Measurements from ENCODE around the gene SVEP1. TPM values are rescaled to one million over a fixed set of nuclear protein-coding genes. Genes with fewer than 3 reads are reported as not detected.

The SVEP1 gene
- total RNA-seq, 1 experiment from 2014 or later: 0.04 TPM

GRCh38 chr9:110447476-110447875, 132.1 kb downstream of the SVEP1 start:
- BruUV-seq (replicated peaks): no TSS peak
- ATAC-seq: no peak
- POLR2A ChIA-PET (ENCODE audit: unreplicated experiment): no interaction called here

GRCh38 chr9:110446171-110446570, 133.4 kb downstream of the SVEP1 start:
- Histone ChIP-seq H3K27ac (ENCODE audit: low read length) (no peak overlapping the region), H3K36me3 (ENCODE audit: low read depth, low read length) (no peaks in the 10 kb centered on the region), H3K4me3 (ENCODE audit: low read length) (no peak overlapping the region), H3K9me3 (ENCODE audit: low read length) (no peaks in the 10 kb centered on the region), H2AFZ (ENCODE audit: low read length) (no peak overlapping the region), H4K20me1 (ENCODE audit: low read length) (no peaks in the 10 kb centered on the region), H3K4me2 (ENCODE audit: low read length) (no peak overlapping the region), H3K79me2 (ENCODE audit: low read length) (no peaks in the 10 kb centered on the region), H3K4me1 (ENCODE audit: insufficient read depth, low read length) (no peaks in the 10 kb centered on the region; the same call in 1 of the 2 replicates), H3F3A (ENCODE audit: low read length, unreplicated experiment) (no peaks in the 10 kb centered on the region), H3K9ac (ENCODE audit: low read length) (no peak overlapping the region), H3K27me3 (ENCODE audit: low read length) (no peaks in the 10 kb centered on the region), H3K9me2 (replicated peaks; ENCODE audit: low read length) (no peaks in the 10 kb centered on the region)
- intact Hi-C loops (cut with micrococcal nuclease): no loop called here
- DNase-seq (no peak), ATAC-seq (peak; percentile 50)
- BruUV-seq (replicated peaks): no TSS peak
- CTCF ChIA-PET: no interaction called here
- POLR2A ChIA-PET (ENCODE audit: unreplicated experiment): no interaction called here
- TF ChIP-seq EZH2 (IDR thresholded peaks at IDR 0.05; ENCODE audit: low read length, unreplicated experiment) (no peak), EZH2phosphoT487 (IDR thresholded peaks at IDR 0.05; ENCODE audit: borderline replicate concordance, low read length) (no peak), CTCF (conservative IDR thresholded peaks at IDR 0.05; ENCODE audit: low read depth, low read length) (no peak)

More at GRCh38 chr9:110447476-110447875, 132.1 kb downstream of the SVEP1 start:
- no peak overlapping the region for H3K4me2 ChIP-seq (ENCODE audit: low read length)
- H3K27ac ChIP-seq (ENCODE audit: low read length): no peak overlapping the region
- no peaks in the 10 kb centered on the region for H3K9me2 ChIP-seq (replicated peaks; ENCODE audit: low read length)
- no peaks in the 10 kb centered on the region; the same call in 1 of the 2 replicates for H3K4me1 ChIP-seq (ENCODE audit: insufficient read depth, low read length)
- no peak overlapping the region for H2AFZ ChIP-seq (ENCODE audit: low read length)
- no peaks in the 10 kb centered on the region for H3F3A ChIP-seq (ENCODE audit: low read length, unreplicated experiment)
- DNase-seq: no peak
- H4K20me1 ChIP-seq (ENCODE audit: low read length): no peaks in the 10 kb centered on the region
- no peak overlapping the region for H3K4me3 ChIP-seq (ENCODE audit: low read length)
- no peak overlapping the region for H3K9ac ChIP-seq (ENCODE audit: low read length)
- H3K9me3 ChIP-seq (ENCODE audit: low read length): no peaks in the 10 kb centered on the region
- CTCF ChIA-PET: no interaction called here
- intact Hi-C loops (cut with micrococcal nuclease): no loop called here
- TF ChIP-seq EZH2 (IDR thresholded peaks at IDR 0.05; ENCODE audit: low read length, unreplicated experiment): no peak
- no peak for TF ChIP-seq EZH2phosphoT487 (IDR thresholded peaks at IDR 0.05; ENCODE audit: borderline replicate concordance, low read length)
- TF ChIP-seq CTCF (conservative IDR thresholded peaks at IDR 0.05; ENCODE audit: low read depth, low read length): no peak
- no peaks in the 10 kb centered on the region for H3K27me3 ChIP-seq (ENCODE audit: low read length)
- H3K79me2 ChIP-seq (ENCODE audit: low read length): no peaks in the 10 kb centered on the region
- no peaks in the 10 kb centered on the region for H3K36me3 ChIP-seq (ENCODE audit: low read depth, low read length)

GRCh38 chr9:110444911-110445310, 134.6 kb downstream of the SVEP1 start:
- intact Hi-C loops (cut with micrococcal nuclease): no loop called here
- Histone ChIP-seq H3K27me3 (ENCODE audit: low read length) (no peaks in the 10 kb centered on the region), H3K36me3 (ENCODE audit: low read depth, low read length) (no peaks in the 10 kb centered on the region), H3K9me2 (replicated peaks; ENCODE audit: low read length) (no peaks in the 10 kb centered on the region), H4K20me1 (ENCODE audit: low read length) (no peaks in the 10 kb centered on the region), H3K4me3 (ENCODE audit: low read length) (no peak overlapping the region), H2AFZ (ENCODE audit: low read length) (no peak overlapping the region), H3K27ac (ENCODE audit: low read length) (no peak overlapping the region), H3K4me1 (ENCODE audit: insufficient read depth, low read length) (no peaks in the 10 kb centered on the region; the same call in 1 of the 2 replicates), H3K4me2 (ENCODE audit: low read length) (no peak overlapping the region), H3K9ac (ENCODE audit: low read length) (no peak overlapping the region), H3K79me2 (ENCODE audit: low read length) (no peaks in the 10 kb centered on the region), H3K9me3 (ENCODE audit: low read length) (no peaks in the 10 kb centered on the region), H3F3A (ENCODE audit: low read length, unreplicated experiment) (no peaks in the 10 kb centered on the region)
- ATAC-seq: no peak
- ChIA-PET CTCF (no interaction called here), POLR2A (ENCODE audit: unreplicated experiment) (no interaction called here)
- BruUV-seq (replicated peaks): no TSS peak
- TF ChIP-seq EZH2 (IDR thresholded peaks at IDR 0.05; ENCODE audit: low read length, unreplicated experiment) (no peak), EZH2phosphoT487 (IDR thresholded peaks at IDR 0.05; ENCODE audit: borderline replicate concordance, low read length) (no peak), CTCF (conservative IDR thresholded peaks at IDR 0.05; ENCODE audit: low read depth, low read length) (no peak)
- DNase-seq: no peak
